BJ (cell line): ENCODE measurements around the gene SLC35A2. TPM values are rescaled to one million over a fixed set of nuclear protein-coding genes. Genes with fewer than 3 reads are reported as not detected.

Experiments
- CTCF ChIA-PET: fragments of 350-600 bp; formaldehyde crosslinking; extraction: SDS; loops from one replicate; lab custom pipeline; 2021; ENCODE audit warnings: antibody characterized with exemption, inconsistent platforms; lab: Yijun Ruan, JAX
- POLR2A ChIA-PET: fragments of 300-600 bp; sonication (Branson Sonifier 250); formaldehyde crosslinking; extraction: SDS; loops from one replicate; lab custom pipeline; 2021; ENCODE audit warnings: antibody characterized with exemption; lab: Charles Lee
- DNase-seq: peaks from one replicate; pipeline ENCODE4 v3.0.0-alpha.2; 2011; ENCODE audit warnings: low read depth
- H3K27me3 ChIP-seq: 2 replicates; pipeline ENCODE4 v1.6.0; 2011; ENCODE audit warnings: low read length; ENCODE audit not compliant: control insufficient read depth, insufficient read depth
- H3K36me3 ChIP-seq: 2 replicates; pipeline ENCODE4 v1.5.1; 2011; ENCODE audit warnings: low read length; ENCODE audit not compliant: control insufficient read depth, insufficient read depth
- H3K4me3 ChIP-seq: 2 replicates; pipeline ENCODE4 v1.5.1; 2011; ENCODE audit warnings: low read depth, mild to moderate bottlenecking, control low read depth, low read length
- CTCF ChIP-seq: IDR thresholded peaks from 2 replicates; pipeline ENCODE4 v1.5.1; 2011; ENCODE audit warnings: low read depth, mild to moderate bottlenecking, control low read depth, inconsistent platforms, low read length, moderate library complexity; ENCODE audit not compliant: insufficient read depth
- polyA plus RNA-seq: library from polyadenylated mRNA; depleted of rRNA; stranded (reverse); fragments of >200 nt; gene quantifications from 2 replicates; pipeline ENCODE4 v1.2.3, GENCODE V29; 2011

SLC35A2 gene
- polyA plus RNA-seq, 1 experiment: 69.3 TPM

DNA sequence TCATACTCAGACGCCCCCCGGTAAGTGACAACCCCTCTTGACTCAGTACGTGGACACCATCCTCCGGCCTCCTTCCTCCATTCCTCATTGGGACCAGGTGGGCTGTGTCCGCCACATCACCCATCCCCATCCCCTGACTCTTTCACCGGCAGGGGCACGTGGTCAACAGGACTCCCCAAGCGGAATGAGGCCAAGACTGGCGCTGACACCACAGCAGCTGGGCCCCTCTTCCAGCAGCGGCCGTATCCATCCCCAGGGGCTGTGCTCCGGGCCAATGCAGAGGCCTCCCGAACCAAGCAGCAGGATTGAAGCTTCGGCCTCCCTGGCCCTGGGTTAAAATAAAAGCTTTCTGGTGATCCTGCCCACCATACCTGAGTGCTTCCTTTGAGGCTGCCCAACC, 8.7 kb downstream of the SLC35A2 start:
- ChIA-PET CTCF (no interaction called here), POLR2A (no interaction called here)
- no peak for TF ChIP-seq CTCF
- H3K36me3 ChIP-seq: peaks cover 10% of the 10 kb centered on the region
- no peak for DNase-seq
- H3K4me3 ChIP-seq: no peak overlapping the region
- no peaks in the 10 kb centered on the region for H3K27me3 ChIP-seq

GRCh38 chrX:48902135-48902534, 9.3 kb downstream of the SLC35A2 start:
- DNase-seq: no peak
- no peak for TF ChIP-seq CTCF
- H3K4me3 ChIP-seq: no peak overlapping the region
- no peaks in the 10 kb centered on the region for H3K27me3 ChIP-seq
- H3K36me3 ChIP-seq: peaks cover 10% of the 10 kb centered on the region
- CTCF ChIA-PET: no interaction called here
- POLR2A ChIA-PET: no interaction called here

- H3K4me3 ChIP-seq: no peak overlapping the region
- H3K27me3 ChIP-seq: no peaks in the 10 kb centered on the region
- DNase-seq: no peak
- TF ChIP-seq CTCF: no peak
- ChIA-PET CTCF (no interaction called here), POLR2A (no interaction called here)
- H3K36me3 ChIP-seq: peaks cover 8% of the 10 kb centered on the region
Measured at GRCh38 chrX:48901069-48901468, 10.4 kb downstream of the SLC35A2 start.

DNA sequence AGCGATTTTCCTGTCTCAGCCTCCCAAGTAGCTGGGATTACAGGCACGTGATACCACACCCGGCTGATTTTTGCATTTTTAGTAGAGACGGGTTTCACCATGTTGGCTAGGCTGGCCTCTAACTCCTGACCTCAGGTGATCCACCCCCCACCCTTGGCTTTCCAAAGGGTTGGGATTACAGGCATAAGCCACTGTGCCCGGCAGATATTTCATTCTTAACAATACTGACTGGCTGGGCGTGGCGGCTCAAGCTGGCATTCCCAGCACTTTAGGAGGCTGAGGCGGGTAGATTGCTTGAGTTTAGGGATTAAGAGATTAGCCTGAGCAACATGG, 12.4 kb downstream of the SLC35A2 start:
- H3K36me3 ChIP-seq: peaks cover 8% of the 10 kb centered on the region
- H3K4me3 ChIP-seq: no peak overlapping the region
- no peak for DNase-seq
- ChIA-PET CTCF (no interaction called here), POLR2A (no interaction called here)
- no peak for TF ChIP-seq CTCF
- no peaks in the 10 kb centered on the region for H3K27me3 ChIP-seq

- POLR2A ChIA-PET: interaction anchor here (0.5 to 1.2 kb wide), 2 partner anchors 47 to 96 kb away, joined by 3 read pairs; partner anchors contain the start of gene HDAC6
Measured at GRCh38 chrX:48897625-48898306, 13.7 kb downstream of the SLC35A2 start, which contains the start of the genes PQBP1 and TIMM17B. Gene PQBP1, plus strand, starts transcription at chrX:48897930. Its CDS starts 580 bp downstream, at chrX:48898510. Gene TIMM17B, minus strand, starts transcription at chrX:48897768. Its CDS starts 19 bp downstream, at chrX:48897749.

More at GRCh38 chrX:48897625-48898306, 13.7 kb downstream of the SLC35A2 start, which contains the start of the genes PQBP1 and TIMM17B:
- peak; percentile 81 for DNase-seq
- H3K4me3 ChIP-seq: peak within 1 kb of the TSS; percentile 79
- peaks cover 13% of the 10 kb centered on the region; the same call in 1 of the 2 replicates for H3K36me3 ChIP-seq
- no peaks in the 10 kb centered on the region for H3K27me3 ChIP-seq
- no peak for TF ChIP-seq CTCF
- CTCF ChIA-PET: interaction anchor here (1.2 kb wide), 1 partner anchor 146 kb away, joined by 3 read pairs; the partner anchor contains the start of gene TFE3
